Muscle of back (tissue), 11 donors: ENCODE data around the gene ID2. TPM values are rescaled to one million over a fixed set of nuclear protein-coding genes. Genes with fewer than 3 reads are reported as not detected.
A peak's percentile ranks its signal among the peaks of the same experiment; 100 is the strongest.

Experiments used
- DNase-seq, 3 donors: peaks; one replicate each; pipeline versions ENCODE4 v3.0.0 to v3.0.0-alpha.2; 2013
- polyA plus RNA-seq, 10 donors: library from polyadenylated mRNA; unstranded; fragments of 120-200 nt; gene quantifications; one replicate each; pipeline ENCODE4 v1.2.1, GENCODE V29; 2013; ENCODE audit not compliant: insufficient read length in 10 of 10

Gene ID2
- polyA plus RNA-seq, 10 donors: 22.3 to 76.4 (median 36.7) TPM

DNA sequence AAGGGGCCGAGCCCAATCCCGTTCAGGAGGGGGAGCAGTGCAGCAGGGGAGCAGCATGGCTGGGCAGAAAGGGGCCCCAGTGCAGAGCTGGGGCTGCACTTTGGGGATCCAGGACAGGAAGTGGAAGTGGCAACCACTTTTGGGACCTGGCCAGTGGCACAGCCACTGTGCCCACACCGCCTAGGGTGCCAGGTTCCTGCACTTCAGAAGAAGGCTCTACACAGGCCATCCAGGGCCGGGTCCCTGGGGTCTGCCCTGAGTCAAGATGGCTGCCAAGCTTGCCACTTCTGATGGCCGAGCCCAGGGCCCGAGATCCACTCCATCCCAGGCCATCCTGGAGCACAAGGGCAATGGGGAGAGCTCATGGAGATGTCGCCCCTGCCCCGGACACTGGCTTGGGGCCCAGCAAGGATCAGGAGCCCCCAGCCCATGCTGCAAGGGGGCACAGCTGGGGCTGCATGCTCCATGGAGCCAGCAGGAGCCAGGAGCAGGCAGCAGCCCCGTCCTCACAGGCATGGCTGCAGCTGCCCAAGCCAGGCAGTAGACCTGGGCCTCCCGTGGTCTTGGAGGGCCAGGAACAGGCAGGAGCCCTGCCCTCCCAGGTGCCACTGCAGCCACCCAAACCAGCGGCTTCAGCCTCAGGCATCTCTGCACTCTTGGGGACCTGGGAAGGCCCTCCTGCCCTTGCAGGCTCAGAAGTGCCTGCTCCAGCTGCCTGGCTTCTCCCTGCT lies 35.0 kb upstream of the ID2 start:
- DNase-seq: no peak

DNA sequence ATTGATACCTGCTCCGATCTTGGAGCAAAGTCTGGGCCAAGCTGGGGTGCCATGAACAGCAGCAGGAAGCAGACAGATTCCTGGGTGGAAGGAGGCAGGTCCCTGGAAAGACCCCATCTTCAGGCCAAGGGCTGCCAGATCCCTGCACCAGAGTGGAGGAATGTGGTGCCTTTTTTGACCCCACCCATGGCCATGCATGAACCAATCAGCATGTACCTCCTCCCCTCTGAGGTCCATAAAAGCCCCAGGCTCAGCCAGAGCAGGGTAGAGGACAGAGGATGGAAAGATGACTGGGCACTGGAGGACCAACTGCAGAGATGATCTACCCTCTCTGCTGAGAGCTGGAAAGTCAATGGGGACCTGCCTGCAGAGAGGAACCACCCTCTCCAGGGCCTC lies 34.4 kb upstream of the ID2 start:
- no peak for DNase-seq

DNA sequence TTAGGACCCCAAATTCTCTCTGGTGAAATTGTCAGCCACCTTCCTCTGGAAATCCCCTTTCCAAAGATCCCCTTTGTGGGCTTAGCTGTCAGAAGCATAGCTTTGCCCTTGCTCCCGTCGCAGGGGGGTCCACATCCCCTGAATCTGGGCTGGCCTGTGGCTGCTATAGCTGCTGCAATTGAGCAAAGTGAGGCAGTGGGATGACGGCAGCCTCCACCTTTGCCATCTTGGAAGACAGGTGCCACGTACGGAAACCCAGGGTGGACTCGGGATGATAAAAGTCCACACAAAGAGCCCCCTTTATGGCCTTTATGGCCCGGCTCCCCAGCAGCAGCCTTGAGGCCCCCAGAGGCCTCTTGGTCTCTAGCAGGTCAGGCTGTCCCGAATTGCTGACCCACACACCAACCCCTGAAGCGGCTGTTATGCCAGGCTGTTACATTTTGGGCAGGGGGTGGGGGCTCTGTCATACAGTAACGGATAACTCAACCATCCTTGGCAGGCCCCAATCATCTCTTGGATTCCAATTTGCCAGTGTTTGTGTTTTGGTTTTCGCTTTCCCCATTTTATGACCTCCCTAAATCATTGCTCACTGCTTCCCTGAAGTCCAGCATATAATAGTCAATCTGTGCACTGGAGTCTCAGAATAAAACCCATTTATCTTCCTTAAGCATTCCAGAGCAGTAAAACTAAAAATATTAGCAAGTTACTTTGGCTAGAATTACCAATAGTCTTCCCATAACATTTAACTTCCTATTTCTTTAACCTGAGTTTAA lies 33.2 kb upstream of the ID2 start:
- no peak for DNase-seq

DNA sequence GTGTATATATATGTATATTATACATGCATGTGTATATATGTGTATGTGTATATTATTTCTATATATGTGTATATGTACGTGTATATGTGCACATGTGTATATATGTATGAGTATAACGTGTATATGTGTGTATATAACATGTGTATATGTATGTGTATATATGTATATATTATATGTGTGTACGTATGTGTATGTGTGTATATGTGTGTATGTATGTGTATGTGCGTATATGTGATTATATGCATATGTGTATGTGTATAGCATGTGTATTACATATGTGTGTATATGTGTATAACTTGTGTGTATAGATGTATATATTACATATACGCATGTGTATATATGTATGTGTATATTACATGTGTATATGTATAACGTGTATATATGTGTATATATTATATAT lies 32.1 kb upstream of the ID2 start:
- DNase-seq: no peak

DNA sequence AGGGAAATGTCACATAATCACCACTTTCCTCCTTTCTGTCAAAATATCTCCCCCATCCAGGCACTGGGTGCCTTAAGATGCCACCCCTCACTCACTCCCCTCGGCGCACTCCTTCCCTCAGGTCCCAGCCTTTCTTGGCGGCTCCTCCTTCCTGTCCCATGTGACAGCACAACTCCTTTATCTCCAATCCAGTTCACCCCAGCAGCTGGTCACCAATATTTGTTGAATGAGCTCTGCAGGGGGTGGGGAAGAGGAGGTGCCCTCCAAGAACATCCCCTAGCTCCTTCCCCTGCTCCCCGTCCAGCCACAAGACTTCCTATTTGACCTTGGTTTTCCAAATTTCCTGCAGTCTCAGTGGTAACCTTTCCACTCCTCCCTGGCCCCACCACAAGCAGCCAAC lies 31.6 kb upstream of the ID2 start:
- DNase-seq: no peak

DNA sequence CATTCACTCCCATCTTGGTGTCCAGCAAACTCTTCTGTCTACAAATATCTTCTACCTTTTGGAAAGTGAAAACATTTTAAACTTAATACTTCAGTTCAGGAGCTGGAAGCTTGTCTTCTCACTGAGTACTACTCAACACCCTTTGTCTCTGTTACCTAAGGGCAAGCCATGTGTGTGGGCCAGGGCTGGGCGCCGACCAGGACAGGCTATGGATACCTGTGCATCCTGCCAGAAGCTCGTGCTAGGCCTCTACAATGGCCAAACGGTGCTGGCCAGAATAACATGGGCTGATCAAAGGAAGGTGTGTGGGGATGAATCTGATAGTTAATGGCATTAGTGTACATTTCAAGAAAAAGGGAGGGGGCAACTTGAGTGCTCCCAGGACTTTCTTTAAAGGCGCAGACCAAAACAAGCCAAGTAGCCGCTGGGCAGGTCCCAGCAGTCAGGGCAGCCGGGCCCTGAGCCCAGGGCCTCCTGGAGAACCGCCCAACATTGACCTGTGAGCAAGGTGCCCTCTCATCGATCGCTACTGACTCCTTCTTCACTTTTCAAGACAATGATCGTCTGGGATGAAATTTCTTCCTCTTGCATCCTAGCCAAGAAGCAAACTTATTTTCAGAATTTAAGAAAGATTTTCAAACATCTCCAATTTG lies 29.0 kb upstream of the ID2 start:
- no peak for DNase-seq

DNA sequence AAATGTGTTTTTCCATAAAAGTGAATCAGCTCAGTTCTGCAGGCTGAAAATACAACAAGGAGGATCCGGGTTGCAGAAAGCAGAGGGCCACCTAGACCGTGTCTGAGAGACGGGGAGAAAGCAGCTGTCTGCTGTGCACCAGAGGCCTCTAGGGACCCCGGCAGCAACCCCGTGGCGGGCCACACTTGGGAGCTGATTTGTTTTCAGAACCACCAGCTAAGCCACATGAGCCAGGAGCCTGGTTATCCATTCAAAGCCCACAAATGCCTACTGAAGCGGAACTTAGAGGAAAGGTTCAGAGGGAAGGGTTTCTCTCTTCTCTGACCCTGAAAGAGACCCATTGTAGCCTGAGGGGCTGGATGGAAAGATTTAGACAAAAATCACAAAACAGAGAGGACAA lies 28.4 kb upstream of the ID2 start:
- no peak for DNase-seq

DNA sequence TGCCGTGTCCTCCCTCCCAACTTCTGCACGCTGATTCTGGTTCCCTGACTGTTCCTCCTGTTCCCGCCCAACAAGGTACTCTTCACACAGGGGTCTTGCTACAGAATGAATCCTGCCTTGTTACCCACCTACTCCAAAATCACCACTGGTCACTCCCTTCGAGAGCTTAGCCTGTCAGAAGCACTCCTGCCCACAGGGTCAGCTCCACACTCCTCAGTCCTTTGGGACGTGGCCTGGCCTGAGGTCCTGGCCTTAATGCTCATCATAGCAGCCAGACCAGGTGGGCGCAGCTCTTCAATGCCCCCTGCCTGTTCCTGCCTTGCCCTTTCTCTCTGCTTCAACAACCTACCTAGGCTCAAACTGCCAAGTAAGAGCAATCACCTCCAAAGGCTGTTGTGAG lies 27.8 kb upstream of the ID2 start:
- no peak for DNase-seq

DNA sequence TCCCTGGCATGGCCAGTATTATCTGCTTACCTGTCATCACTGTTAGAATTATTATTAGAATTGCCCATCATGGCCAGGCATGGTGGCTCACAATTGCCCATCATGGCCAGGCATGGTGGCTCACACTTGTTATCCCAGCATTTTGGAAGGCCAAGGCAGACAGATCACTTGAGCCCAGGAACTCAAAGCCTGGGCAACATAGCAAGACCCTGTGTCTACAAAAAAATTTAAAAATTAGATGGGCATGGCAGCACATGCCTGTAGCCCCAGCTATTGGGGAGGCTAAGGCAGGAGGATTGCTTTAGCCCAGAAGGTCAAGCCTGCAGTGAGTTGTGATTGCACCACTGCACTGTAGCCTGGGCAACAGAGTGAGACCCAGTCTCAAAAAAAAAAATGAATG lies 27.4 kb upstream of the ID2 start:
- DNase-seq: no peak

DNA sequence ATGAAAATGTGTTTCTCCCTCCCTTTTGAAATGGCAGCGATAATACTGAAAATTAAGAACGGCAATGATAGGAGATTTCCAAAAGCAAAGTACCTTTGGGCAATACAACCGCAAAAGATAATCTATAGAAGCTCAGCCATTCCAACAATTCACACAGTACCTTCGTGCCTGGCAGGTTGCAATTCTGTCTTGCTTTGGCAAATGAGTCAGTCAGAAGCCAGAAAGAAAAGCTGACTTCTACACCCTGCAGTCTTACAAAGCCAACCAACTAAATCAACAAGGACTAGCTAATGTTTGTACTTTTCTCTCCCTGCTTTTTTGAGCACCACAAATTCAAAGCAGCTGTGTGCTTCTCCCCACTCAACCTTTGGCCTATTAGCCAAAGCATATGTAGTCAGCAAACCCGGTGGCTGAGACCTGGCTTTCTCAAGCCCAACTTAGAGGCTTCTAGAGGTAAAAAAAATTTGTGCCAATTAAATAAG lies 25.7 kb upstream of the ID2 start:
- no peak for DNase-seq

DNA sequence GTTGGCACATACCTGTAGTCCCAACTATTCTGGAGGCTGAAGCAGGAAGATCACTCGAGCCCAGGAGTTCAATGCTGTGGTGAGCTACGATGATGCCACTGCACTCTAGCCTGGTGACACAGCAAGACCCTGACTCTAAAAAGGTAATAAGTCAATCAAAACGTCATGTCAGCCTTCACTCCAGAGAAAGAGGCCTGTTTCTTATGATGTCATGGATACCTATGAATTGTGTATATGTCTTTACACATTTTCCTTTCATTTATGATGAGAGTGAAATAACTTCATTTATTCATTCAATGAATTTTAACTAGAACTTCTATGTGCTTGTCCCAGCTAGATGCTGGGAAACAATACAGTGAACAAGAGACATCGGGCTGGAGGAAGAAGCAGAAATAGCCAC lies 25.0 kb upstream of the ID2 start:
- DNase-seq: no peak

DNA sequence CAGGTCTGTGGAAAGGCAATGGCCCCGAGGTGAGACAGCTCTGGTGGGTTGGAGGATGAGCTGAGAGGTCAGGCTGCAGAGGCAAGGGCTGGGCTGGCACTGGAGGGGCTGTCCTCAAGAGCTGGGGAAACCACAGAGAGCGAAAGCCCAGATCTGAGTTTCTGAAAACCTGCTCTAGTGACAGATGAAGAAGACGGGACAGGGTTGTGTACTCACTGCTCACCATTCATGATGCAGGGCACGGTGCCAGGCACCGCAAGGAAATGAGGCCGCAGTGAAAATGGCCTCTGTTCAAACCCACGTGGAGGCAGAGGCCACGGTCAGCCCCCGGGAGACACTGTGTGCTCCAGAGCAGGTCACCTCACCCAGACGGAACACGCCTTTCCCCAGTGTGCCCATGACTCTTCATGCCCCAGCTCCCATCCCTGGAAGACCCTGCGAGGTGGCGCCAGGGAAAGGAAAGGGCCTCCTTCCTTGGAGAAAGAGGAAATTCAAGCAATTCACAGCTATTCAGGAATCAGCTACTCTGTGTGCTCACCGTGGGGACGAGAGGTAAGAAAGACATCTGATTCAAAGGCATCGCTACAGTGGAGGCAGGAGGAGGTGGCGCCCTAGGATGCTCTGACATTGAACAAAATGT lies 24.3 kb upstream of the ID2 start:
- no peak for DNase-seq

DNA sequence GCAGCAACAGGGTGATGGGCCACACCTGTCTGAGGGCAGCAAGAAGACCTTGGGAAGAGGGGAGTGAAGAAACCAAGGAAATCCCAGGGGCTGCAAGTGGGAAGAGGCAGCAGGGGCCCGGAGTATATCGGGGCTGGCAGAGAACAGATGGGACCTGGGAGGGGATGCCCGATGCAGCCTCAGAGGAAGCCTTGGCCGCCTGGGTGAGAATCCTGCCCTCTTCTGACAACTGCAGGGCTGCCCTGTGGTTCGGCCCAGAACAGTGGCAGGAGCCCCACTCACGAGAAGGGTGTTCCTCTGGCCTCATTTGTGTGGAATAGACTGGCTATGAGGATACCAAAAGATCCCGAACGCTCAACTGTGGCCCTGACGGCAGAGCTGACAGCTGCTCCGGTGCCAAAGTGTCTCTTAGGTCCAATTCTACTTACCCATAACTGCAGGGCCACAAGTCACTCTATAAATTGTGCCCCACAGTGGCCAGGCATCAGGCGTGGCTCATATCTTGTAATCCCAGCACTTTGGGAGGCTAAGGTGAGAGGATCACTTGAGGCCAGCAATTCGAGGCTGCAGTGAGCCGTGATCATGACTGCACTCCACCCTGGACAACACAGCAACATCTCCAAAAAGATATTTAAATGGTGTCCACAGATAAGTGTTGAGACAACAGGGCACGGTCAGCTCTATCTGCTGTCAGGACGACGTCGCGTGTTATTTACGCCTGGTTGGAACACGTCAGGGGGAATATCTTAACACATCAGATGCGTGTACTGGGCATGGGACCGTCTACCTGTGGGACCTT lies 23.6 kb upstream of the ID2 start:
- no peak for DNase-seq

DNA sequence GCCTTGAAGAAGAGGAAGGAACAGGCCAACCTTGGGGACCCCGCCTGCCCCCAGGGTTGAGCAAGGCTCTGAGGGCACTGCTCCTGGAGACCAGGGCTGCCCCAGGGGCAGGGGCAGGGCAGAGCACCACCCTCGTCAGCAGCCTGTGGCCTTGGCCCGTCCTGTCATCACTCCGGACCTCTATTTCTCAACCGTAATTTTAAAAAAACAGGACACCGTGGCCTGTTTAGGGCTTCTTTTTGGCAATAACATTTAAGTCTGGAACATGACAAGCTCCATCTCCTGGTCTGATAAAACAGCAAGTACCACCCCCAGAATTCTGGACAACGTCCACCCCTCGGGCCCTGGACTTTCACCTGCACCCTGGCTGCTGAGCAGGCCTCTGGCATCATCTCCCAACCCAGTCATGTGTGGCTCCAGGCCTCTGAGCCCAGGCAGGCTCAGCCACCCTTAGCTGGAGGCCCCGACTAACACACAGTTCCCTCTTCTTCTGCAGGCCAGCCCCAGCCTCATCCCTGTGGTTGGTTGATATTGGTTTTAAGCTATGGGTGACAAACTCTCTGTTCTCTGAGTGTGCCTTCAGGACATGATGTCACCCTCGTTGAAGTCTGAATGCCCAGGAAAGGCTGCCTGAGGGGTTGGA lies 22.6 kb upstream of the ID2 start:
- no peak for DNase-seq

DNA sequence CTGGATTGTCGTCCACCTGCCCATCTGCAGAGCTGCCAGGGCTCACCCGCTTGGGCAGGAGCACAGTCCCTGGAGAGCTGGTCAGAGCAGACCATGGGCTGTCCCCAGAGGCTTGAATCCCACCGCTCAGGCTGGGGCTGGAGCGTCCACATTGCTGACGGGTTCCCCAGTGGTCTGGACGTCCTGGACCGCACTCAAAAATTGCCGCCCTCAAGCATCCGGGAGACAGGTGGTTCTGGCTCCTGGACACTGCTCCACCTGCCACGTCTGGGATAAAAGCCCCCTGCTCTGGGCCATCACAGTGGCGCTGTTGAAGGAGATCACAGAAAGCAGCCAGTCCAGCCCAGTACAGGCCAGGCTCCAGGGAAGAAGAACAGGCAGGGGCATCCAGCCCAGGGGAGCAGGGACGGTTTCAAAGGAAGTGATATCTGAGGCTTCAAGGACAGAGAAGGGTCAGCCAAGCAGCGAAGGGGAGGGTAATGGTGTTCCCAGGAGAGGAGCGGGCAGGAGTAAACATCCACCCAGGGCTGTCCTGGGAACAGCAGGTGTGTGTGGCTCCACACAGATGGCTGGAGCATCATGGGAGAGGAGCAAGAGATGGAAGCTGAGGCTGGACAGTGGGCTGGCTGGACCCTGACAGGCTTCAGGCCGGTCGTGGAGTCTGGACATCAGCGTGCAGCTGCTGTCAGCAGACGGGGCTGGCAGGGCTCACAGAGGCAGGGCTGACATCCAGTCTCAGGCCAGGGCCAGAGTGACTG lies 21.9 kb upstream of the ID2 start:
- no peak for DNase-seq

DNA sequence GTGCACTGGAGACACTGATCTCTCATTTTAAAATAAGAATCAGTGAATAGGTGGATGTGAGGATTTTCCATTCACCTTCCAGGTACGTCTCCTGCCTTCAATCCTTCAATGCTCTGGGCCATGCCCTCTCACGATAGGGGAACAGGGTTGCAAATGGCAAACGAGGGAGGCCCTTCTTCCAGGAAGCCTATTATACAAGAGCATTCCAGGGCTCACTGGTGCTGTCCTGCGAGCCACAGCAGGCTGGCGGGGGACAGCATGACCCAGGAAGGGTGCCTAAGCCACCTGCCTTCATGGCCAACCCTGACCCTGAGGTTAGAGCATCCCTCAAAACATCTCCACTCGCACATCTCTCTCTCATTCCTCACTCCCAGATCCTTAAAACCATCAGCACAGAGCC lies 20.6 kb upstream of the ID2 start:
- no peak for DNase-seq

DNA sequence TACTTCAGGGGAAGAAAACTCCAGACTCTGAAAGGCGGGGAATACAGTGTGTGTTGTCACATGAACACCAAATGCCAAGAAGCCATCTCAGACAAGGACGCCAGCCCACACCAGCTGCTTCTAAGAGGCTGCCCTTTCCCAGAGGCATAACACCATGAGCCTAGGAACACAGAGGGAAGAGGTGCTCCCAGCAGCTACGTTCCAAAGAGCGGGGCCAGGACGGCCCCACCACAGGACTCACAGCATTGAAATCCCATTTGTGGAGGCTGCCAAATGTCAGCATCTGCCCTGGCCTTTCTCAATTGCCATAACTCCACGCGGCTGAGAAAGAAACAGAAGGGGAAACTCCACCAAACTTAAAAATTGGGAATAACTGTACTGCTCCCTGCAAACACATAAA lies 20.1 kb upstream of the ID2 start:
- DNase-seq: peak in 2 of 3 donors; percentile 38 to 69

DNA sequence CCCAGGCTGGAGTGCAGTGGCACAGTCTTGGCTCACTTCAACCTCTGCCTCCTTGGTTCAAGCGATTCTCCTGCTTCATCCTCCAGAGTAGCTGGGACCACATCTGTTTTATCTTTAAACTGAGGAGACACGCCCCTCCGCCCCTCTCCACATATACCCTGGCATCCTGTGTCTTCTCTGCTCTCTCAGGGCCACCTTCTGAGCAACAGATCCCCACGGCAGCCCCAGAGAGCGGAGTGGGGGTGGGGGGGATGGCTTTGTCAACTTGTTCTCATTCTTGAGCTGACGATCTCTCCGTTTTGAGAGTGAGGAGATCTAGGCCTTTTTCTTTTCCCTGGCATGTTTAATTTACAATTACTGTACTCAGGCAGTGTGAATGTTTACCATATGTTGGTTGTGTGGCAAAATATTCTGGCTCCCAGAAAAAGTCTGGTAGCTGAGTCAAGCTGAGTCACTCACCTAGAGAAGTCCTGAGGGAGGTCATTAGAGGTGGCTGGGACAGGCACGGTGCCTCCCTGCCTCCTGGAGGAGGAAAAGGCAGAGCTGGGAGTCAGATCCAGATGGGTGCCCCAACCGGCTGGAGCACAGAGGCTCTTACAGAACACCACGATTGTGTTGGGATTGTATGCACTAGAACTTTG lies 19.5 kb upstream of the ID2 start:
- peak in 1 of 3 donors; percentile 79 for DNase-seq

DNA sequence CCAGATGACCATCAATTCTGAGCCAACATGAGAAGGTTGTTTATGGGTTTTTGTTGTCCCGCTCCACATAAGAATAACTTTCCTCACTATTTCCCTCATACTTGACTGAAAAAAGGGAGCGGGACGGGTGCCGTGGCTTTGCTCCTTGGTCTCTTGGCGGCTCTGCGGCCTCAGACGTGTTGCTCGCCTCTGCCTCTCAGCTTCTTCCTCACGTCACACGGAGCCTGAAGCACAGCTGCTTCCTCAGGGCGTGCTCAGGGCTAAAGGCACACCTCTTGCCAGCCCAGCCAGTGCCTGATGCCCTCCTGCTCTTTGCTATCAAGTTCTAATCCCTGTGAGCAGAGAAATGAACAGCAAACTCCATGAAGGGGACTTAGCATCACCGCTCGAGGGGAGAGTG lies 17.9 kb upstream of the ID2 start:
- no peak for DNase-seq

DNA sequence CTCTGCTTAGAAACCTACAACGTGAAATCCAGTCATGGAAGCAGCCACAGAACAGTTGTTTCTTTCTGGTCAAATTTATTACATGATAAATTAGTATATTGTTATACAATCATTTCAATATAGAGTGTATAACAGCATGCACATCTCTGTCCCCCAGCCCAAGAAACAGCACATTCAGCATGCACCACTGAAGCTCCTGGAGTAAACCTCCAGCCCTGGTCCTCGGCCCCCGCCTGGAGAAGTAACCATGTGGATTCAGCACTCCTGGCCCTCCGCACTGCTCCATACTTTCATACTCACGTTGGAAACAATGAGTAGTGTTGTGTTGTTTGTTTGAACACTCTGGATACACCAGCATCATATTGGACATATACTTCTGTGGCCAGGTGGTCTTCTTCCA lies 15.3 kb upstream of the ID2 start:
- no peak for DNase-seq
